SK-N-SH treated with all-trans-retinoic acid at 6 μM for 48 hours (cell line): Measurements from ENCODE around the gene UPK1A.

Experiments used
- GLIS3 ChIP-seq: fragments of 250-450 bp; sonication (Bioruptor Pico); IDR thresholded peaks from 2 replicates; pipeline ENCODE4 v1.5.0; 2020; ENCODE audit warnings: mild to moderate bottlenecking, moderate library complexity
- PATZ1 ChIP-seq: fragments of 250-450 bp; sonication (Bioruptor Pico); IDR thresholded peaks from 2 replicates; pipeline ENCODE4 v1.8.0; 2020; ENCODE audit warnings: mild to moderate bottlenecking, moderate library complexity, borderline replicate concordance
- PPARA ChIP-seq: fragments of 250-450 bp; sonication (Bioruptor Pico); IDR thresholded peaks from 2 replicates; pipeline ENCODE4 v1.5.0; 2020; ENCODE audit warnings: mild to moderate bottlenecking, borderline replicate concordance
- RARB ChIP-seq: fragments of 250-450 bp; sonication (Bioruptor Pico); IDR thresholded peaks from 2 replicates; pipeline ENCODE4 v1.8.0; 2021; ENCODE audit warnings: mild to moderate bottlenecking, moderate library complexity
- ZFP3 ChIP-seq: fragments of 250-450 bp; sonication (Bioruptor Pico); IDR thresholded peaks from 2 replicates; pipeline ENCODE4 v1.5.0; 2020; ENCODE audit warnings: mild to moderate bottlenecking, moderate library complexity
- ZFP30 ChIP-seq: fragments of 450-650 bp; formaldehyde crosslinking; IDR thresholded peaks from 2 replicates; pipeline ENCODE4 v1.5.0; 2022; ENCODE audit warnings: mild to moderate bottlenecking, moderate library complexity
- ZNF565 ChIP-seq: fragments of 450-650 bp; formaldehyde crosslinking; conservative IDR thresholded peaks from 2 replicates; pipeline ENCODE4 v1.5.0; 2020; ENCODE audit warnings: low read depth, mild to moderate bottlenecking, moderate library complexity
- ZNF8 ChIP-seq: fragments of 450-650 bp; formaldehyde crosslinking; IDR thresholded peaks from 2 replicates; pipeline ENCODE4 v1.5.0; 2020; ENCODE audit warnings: mild to moderate bottlenecking, moderate library complexity
- TF ChIP-seq, protein P1 (sequence below): fragments of 250-450 bp; sonication (Bioruptor Pico); IDR thresholded peaks from 2 replicates; pipeline ENCODE4 v1.5.1; 2020; ENCODE audit warnings: low read depth, mild to moderate bottlenecking, moderate library complexity
- TF ChIP-seq, protein P2 (sequence below): fragments of 250-450 bp; sonication (Bioruptor Pico); IDR thresholded peaks from 2 replicates; pipeline ENCODE4 v1.5.1; 2021; ENCODE audit warnings: mild to moderate bottlenecking, moderate library complexity

- TF ChIP-seq ZNF565 (CRISPR knock-in tag) (no peak), ZFP3 (CRISPR knock-in tag) (no peak), GLIS3 (CRISPR knock-in tag) (no peak), RARB (CRISPR knock-in tag) (no peak), ZNF8 (CRISPR knock-in tag) (no peak), PPARA (CRISPR knock-in tag) (no peak), ZFP30 (no peak), PATZ1 (no peak)
- TF ChIP-seq, protein P1, sequence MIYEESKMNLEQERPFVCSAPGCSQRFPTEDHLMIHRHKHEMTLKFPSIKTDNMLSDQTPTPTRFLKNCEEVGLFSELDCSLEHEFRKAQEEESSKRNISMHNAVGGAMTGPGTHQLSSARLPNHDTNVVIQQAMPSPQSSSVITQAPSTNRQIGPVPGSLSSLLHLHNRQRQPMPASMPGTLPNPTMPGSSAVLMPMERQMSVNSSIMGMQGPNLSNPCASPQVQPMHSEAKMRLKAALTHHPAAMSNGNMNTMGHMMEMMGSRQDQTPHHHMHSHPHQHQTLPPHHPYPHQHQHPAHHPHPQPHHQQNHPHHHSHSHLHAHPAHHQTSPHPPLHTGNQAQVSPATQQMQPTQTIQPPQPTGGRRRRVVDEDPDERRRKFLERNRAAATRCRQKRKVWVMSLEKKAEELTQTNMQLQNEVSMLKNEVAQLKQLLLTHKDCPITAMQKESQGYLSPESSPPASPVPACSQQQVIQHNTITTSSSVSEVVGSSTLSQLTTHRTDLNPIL (CRISPR knock-in tag): no peak
- TF ChIP-seq, protein P2, sequence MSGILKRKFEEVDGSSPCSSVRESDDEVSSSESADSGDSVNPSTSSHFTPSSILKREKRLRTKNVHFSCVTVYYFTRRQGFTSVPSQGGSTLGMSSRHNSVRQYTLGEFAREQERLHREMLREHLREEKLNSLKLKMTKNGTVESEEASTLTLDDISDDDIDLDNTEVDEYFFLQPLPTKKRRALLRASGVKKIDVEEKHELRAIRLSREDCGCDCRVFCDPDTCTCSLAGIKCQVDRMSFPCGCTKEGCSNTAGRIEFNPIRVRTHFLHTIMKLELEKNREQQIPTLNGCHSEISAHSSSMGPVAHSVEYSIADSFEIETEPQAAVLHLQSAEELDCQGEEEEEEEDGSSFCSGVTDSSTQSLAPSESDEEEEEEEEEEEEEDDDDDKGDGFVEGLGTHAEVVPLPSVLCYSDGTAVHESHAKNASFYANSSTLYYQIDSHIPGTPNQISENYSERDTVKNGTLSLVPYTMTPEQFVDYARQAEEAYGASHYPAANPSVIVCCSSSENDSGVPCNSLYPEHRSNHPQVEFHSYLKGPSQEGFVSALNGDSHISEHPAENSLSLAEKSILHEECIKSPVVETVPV (CRISPR knock-in tag): no peak
These were observed 37.9 kb downstream of the UPK1A start, which contains the start of gene ZBTB32 for GRCh38 chr19:35704218-35704617.
